Spleen (tissue), 11 donors: ENCODE measurements around the gene IFIT1. TPM values are rescaled to one million over a fixed set of nuclear protein-coding genes. Genes with fewer than 3 reads are reported as not detected.

Experiments used
- DNase-seq: peaks from one replicate; pipeline ENCODE4 v3.0.0-alpha.2; 2020
- H3K27ac ChIP-seq, 8 donors: fragments of 200-600 bp; sonication (generic) in 7 of 8; 1 replicate in 4 of 8; 2 replicates in 4 of 8; pipeline versions ENCODE4 v1.5.0 to v1.8.0; 2016 to 2021; ENCODE audit warnings: inconsistent platforms in 4 of 8, mild to moderate bottlenecking in 4 of 8, moderate library complexity in 1 of 8
- H3K27me3 ChIP-seq, 7 donors: fragments of 200-600 bp; sonication (generic) in 6 of 7; replicated peaks in 1 of 7; 1 replicate in 4 of 7; 2 replicates in 3 of 7; pipeline versions ENCODE4 v1.5.0 to v1.8.0; 2016 to 2021; ENCODE audit warnings: inconsistent platforms in 3 of 7, mild to moderate bottlenecking in 1 of 7
- H3K36me3 ChIP-seq, 6 donors: fragments of 200-600 bp; sonication (generic) in 5 of 6; 1 replicate in 4 of 6; 2 replicates in 2 of 6; pipeline versions ENCODE4 v1.5.0 to v1.8.0; 2016 to 2021; ENCODE audit warnings: inconsistent platforms in 2 of 6
- H3K4me1 ChIP-seq, 6 donors: fragments of 200-600 bp; sonication (generic) in 5 of 6; 1 replicate in 3 of 6; 2 replicates in 3 of 6; pipeline versions ENCODE4 v1.5.0 to v1.8.0; 2016 to 2021; ENCODE audit warnings: inconsistent platforms in 3 of 6
- H3K4me3 ChIP-seq, 8 donors: fragments of 200-600 bp; sonication (generic) in 7 of 8; 1 replicate in 4 of 8; 2 replicates in 4 of 8; pipeline versions ENCODE4 v1.5.0 to v1.8.0; 2016 to 2021; ENCODE audit warnings: inconsistent platforms in 4 of 8, mild to moderate bottlenecking in 4 of 8, moderate library complexity in 2 of 8
- H3K9me3 ChIP-seq, 8 donors: fragments of 200-600 bp; sonication (generic) in 7 of 8; 1 replicate in 4 of 8; 2 replicates in 4 of 8; pipeline versions ENCODE4 v1.5.0 to v1.8.0; 2016 to 2021; ENCODE audit warnings: inconsistent platforms in 4 of 8
- CTCF ChIP-seq, 11 experiments: fragments of 200-600 bp in 7 of 11; fragments of 450-650 bp in 4 of 11; sonication (generic) in 4 of 11; IDR thresholded peaks in 8 of 11; conservative IDR thresholded peaks in 3 of 11; 1 replicate in 7 of 11; 2 replicates in 4 of 11; pipeline versions ENCODE4 v1.4.0 to v1.8.0; 2016 to 2021; ENCODE audit warnings: antibody characterized with exemption in 11 of 11, inconsistent platforms in 4 of 11, mild to moderate bottlenecking in 1 of 11
- POLR2A ChIP-seq, 3 donors: fragments of 450-650 bp; IDR thresholded peaks; one replicate each; pipeline ENCODE4 v1.5.1; 2017; ENCODE audit warnings: antibody characterized with exemption in 3 of 3, mild to moderate bottlenecking in 1 of 3
- POLR2AphosphoS5 ChIP-seq, 3 donors: sonication (generic); formaldehyde crosslinking; IDR thresholded peaks; one replicate each; pipeline ENCODE4 v1.5.1; 2017; ENCODE audit warnings: antibody characterized with exemption in 3 of 3
- WGBS, 5 donors: extraction: QIAGEN DNeasy Blood & Tissue Kit in 3 of 5; methylation state at CpG; one replicate each; pipeline versions ENCODE4 v1.1.5 to v1.1.7; 2013 to 2018; 5-methylcytosine and 5-hydroxymethylcytosine counted together
- intact Hi-C: fragments of 100-400 bp; cut with DNase I; formaldehyde crosslinking; loops from one replicate; pipeline ENCODE4 v1.15.0; 2023; ENCODE audit warnings: low total_unique reads
- polyA plus RNA-seq, 3 donors: library from polyadenylated mRNA; stranded (reverse); fragments of 200-250 nt; gene quantifications; one replicate each; pipeline ENCODE4 v1.2.1, GENCODE V29; 2013
- total RNA-seq, 7 donors: library from RNA; depleted of rRNA in 3 of 7; stranded (reverse); fragments of >200 nt in 3 of 7; fragmentation: NEBNext Ultra II Directional in 4 of 7; extraction: Animal tissue kit (Norgen Biotek cat#: 25700) in 4 of 7; gene quantifications; one replicate each; pipeline versions ENCODE4 v1.1.0 to v1.2.1, GENCODE V29; 2016 to 2021
- donor health status: healthy with polysubstance abuse.
- donor health status: DM: no; HTN: no; CAD: no; lungs with moderate emphysema.
- donor health status: DM: no; HTN: no; CAD: no.
- donor health status: Bipolar disorder and iron deficiency.
- donor health status: healthy.
- donor health status: DM: no; HTN: no; CAD: no.
- donor health status: DM: yes; HTN: yes; CAD: no.

Gene IFIT1
- total and polyA plus RNA-seq, 10 donors, result 8.8 to 35.7 (median 22.2) TPM

DNA sequence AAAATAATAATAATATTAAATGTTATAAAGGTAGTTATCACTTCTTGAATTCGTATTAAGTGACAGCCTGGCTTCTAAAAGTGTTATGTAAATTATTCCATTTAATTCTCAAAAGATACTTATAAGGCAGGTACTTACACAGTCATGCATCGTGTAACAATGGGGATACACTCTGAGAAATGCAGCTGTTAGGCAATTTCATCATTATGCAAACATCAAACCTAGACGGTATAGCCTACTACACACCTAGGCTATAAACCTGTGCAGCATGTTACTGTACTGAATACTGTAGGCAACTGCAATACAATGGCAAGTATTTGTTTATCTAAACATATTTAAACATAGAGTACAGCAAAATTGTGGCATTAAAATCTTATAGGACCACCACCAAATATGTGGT lies 1.5 kb downstream of the IFIT1 start:
- DNase-seq, result no peak
- intact Hi-C loops, result loop anchor here (10.0 kb wide), 1 partner anchor 139 kb away; the partner anchor contains the start of gene LIPA
- 17 to 35% (median 28%) methylated on average over 3 of the region's 3 CpGs for WGBS, 5 donors
- Histone ChIP-seq H3K27me3 (no peaks in the 10 kb centered on the region), H3K9me3 (no peaks in the 10 kb centered on the region), H3K4me1 (peaks cover 26 to 63% (median 40%) of the 10 kb centered on the region in 6 donors), H3K4me3 (peak overlapping the region; percentile 29 to 78 (median 56)), H3K27ac (peak overlapping the region; percentile 79 to 93 (median 88)), H3K36me3 (no peaks in the 10 kb centered on the region)
- TF ChIP-seq POLR2AphosphoS5 (IDR thresholded peaks at IDR 0.05) (no peak), POLR2A (IDR thresholded peaks at IDR 0.05) (no peak), CTCF (IDR thresholded peaks at IDR 0.05 in 8 of 11, conservative IDR thresholded peaks at IDR 0.05 in 3 of 11) (no peak)

DNA sequence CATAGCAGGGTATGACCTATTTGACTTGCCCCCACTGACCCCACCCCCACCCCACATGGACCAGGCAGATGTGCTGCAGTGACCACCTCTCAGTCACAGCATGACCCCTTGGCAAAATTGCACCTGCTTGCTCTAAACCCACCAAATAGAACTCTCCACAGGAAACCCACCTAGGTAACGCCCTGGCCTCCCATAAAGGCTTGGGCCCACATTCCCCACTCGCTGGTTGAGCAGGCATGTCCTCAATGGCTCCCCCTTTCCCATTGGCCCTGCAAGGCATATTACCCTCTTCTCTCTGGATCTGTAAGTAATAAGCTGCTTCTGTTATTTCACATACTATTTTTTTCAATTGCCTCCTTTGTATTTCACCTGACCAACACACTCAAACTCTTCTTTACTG lies 2.7 kb downstream of the IFIT1 start:
- Histone ChIP-seq H3K4me3 (peak overlapping the region in 2 of 8 donors; percentile 8 to 59), H3K4me1 (peaks cover 26 to 70% (median 40%) of the 10 kb centered on the region in 6 donors), H3K27me3 (no peaks in the 10 kb centered on the region), H3K36me3 (no peaks in the 10 kb centered on the region), H3K27ac (peak overlapping the region in 2 of 8 donors; percentile 4 to 13), H3K9me3 (no peaks in the 10 kb centered on the region)
- no peak for DNase-seq
- TF ChIP-seq CTCF (IDR thresholded peaks at IDR 0.05 in 8 of 11, conservative IDR thresholded peaks at IDR 0.05 in 3 of 11) (no peak), POLR2AphosphoS5 (IDR thresholded peaks at IDR 0.05) (no peak), POLR2A (IDR thresholded peaks at IDR 0.05) (no peak)
- intact Hi-C loops, result loop anchor here (10.0 kb wide), 1 partner anchor 140 kb away; the partner anchor contains the start of gene LIPA
- WGBS, 5 donors, result 85 to 98% (median 89%) methylated on average over 2 of the region's 2 CpGs

GRCh38 chr10:89398003-89398749 lies 5.8 kb downstream of the IFIT1 start:
- H3K9me3 ChIP-seq, result no peaks in the 10 kb centered on the region
- no peaks in the 10 kb centered on the region for H3K27me3 ChIP-seq
- intact Hi-C loops, result loop anchor here (10.0 kb wide), 1 partner anchor 143 kb away; the partner anchor contains the start of gene LIPA
- H3K4me1 ChIP-seq, result peaks cover 17 to 46% (median 24%) of the 10 kb centered on the region in 6 donors
- DNase-seq, result no peak
- H3K4me3 ChIP-seq, result no peak overlapping the region
- peaks cover 0 to 12% (median 0%) of the 10 kb centered on the region in 6 donors for H3K36me3 ChIP-seq
- TF ChIP-seq CTCF (IDR thresholded peaks at IDR 0.05 in 8 of 11, conservative IDR thresholded peaks at IDR 0.05 in 3 of 11) (no peak), POLR2AphosphoS5 (IDR thresholded peaks at IDR 0.05) (no peak), POLR2A (IDR thresholded peaks at IDR 0.05) (no peak)
- H3K27ac ChIP-seq, result peak overlapping the region in 4 of 8 donors; percentile 4 to 30 (median 18)
- 78 to 88% (median 85%) methylated on average over 5 of the region's 5 CpGs for WGBS, 5 donors

DNA sequence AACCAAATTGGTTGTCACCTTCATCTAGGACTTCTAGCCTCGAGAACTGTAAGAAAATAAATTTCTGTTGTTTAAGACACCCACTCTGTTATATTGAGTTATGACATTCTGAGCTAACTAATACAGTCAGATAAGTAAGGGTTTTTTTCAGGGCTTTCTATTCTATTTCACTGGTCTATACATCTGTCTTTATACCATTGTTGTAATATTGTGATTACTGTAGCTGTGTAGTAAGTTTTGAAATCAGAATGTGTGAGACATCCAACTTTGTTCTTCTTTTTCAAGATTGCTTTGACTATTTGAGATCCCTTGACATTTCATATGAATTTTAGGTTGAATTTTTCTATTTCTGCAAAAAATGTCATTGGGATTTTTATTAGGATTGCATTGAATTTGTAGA lies 7.5 kb downstream of the IFIT1 start:
- Histone ChIP-seq H3K9me3 (no peaks in the 10 kb centered on the region), H3K36me3 (peaks cover 0 to 29% (median 0%) of the 10 kb centered on the region in 6 donors), H3K4me1 (peaks cover 3 to 28% (median 10%) of the 10 kb centered on the region in 6 donors), H3K27ac (peak overlapping the region in 1 of 8 donors; percentile 4), H3K27me3 (no peaks in the 10 kb centered on the region), H3K4me3 (no peak overlapping the region)
- TF ChIP-seq POLR2AphosphoS5 (IDR thresholded peaks at IDR 0.05), result no peak
- TF ChIP-seq CTCF (IDR thresholded peaks at IDR 0.05 in 8 of 11, conservative IDR thresholded peaks at IDR 0.05 in 3 of 11), result no peak
- TF ChIP-seq POLR2A (IDR thresholded peaks at IDR 0.05), result no peak
- intact Hi-C loops, result loop anchor here (10.0 kb wide), 1 partner anchor 145 kb away; the partner anchor contains the start of gene LIPA
- 76 to 88% (median 86%) methylated on average over 1 of the region's 1 CpG for whole genome bisulfite sequencing, 5 donors
- no peak for DNase-seq
